Lower lobe of right lung (tissue), 2 donors: ENCODE measurements around the gene ROGDI. TPM values are rescaled to one million over a fixed set of nuclear protein-coding genes. Genes with fewer than 3 reads are reported as not detected.

Source experiments
- ATAC-seq, 2 donors: fragments of 200-7000 bp; cut with Tn5 transposase; one replicate each; pipeline ENCODE4 v1.9.1; 2020 to 2022; ENCODE audit warnings: mild to moderate bottlenecking in 2 of 2, moderate library complexity in 2 of 2
- DNase-seq: peaks from one replicate; pipeline ENCODE4 v3.0.0-alpha.2; 2020
- H3K27ac ChIP-seq: fragments of 200-600 bp; one replicate; pipeline ENCODE4 v1.8.0; 2022
- H3K27me3 ChIP-seq: fragments of 200-600 bp; one replicate; pipeline ENCODE4 v1.8.0; 2022; ENCODE audit warnings: low read depth
- H3K36me3 ChIP-seq: fragments of 200-600 bp; one replicate; pipeline ENCODE4 v1.8.0; 2022; ENCODE audit warnings: mild to moderate bottlenecking
- H3K4me1 ChIP-seq: fragments of 200-600 bp; one replicate; pipeline ENCODE4 v1.8.0; 2022
- H3K4me3 ChIP-seq: fragments of 200-600 bp; one replicate; pipeline ENCODE4 v1.8.0; 2022; ENCODE audit warnings: mild to moderate bottlenecking
- H3K9me3 ChIP-seq: fragments of 200-600 bp; one replicate; pipeline ENCODE4 v1.8.0; 2022
- intact Hi-C: fragments of 100-400 bp; cut with DNase I; formaldehyde crosslinking; loops from one replicate; pipeline ENCODE4 v1.11.0; 2022
- total RNA-seq: library from RNA; stranded (reverse); fragmentation: NEBNext Ultra II Directional; extraction: Animal tissue kit (Norgen Biotek cat#: 25700); gene quantifications from one replicate; pipeline ENCODE4 v1.2.1, GENCODE V29; 2021
- TF ChIP-seq, protein P1 (sequence below): fragments of 200-600 bp; IDR thresholded peaks from one replicate; pipeline ENCODE4 v1.8.0; 2022; ENCODE audit warnings: antibody characterized with exemption, mild to moderate bottlenecking
- donor health status: DM: no; HTN: yes; CAD: no; lungs with severe emphysema.

ROGDI gene
- total RNA-seq, 1 donor from 2014 or later: 24.9 TPM

- Histone ChIP-seq H3K4me3 (no peak overlapping the region), H3K9me3 (no peaks in the 10 kb centered on the region), H3K27ac (no peak overlapping the region), H3K36me3 (peaks cover 91% of the 10 kb centered on the region), H3K4me1 (no peaks in the 10 kb centered on the region), H3K27me3 (no peaks in the 10 kb centered on the region)
- TF ChIP-seq, protein P1, sequence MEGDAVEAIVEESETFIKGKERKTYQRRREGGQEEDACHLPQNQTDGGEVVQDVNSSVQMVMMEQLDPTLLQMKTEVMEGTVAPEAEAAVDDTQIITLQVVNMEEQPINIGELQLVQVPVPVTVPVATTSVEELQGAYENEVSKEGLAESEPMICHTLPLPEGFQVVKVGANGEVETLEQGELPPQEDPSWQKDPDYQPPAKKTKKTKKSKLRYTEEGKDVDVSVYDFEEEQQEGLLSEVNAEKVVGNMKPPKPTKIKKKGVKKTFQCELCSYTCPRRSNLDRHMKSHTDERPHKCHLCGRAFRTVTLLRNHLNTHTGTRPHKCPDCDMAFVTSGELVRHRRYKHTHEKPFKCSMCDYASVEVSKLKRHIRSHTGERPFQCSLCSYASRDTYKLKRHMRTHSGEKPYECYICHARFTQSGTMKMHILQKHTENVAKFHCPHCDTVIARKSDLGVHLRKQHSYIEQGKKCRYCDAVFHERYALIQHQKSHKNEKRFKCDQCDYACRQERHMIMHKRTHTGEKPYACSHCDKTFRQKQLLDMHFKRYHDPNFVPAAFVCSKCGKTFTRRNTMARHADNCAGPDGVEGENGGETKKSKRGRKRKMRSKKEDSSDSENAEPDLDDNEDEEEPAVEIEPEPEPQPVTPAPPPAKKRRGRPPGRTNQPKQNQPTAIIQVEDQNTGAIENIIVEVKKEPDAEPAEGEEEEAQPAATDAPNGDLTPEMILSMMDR: no peak
- intact Hi-C loops: no loop called here
- no peak for ATAC-seq
- DNase-seq: no peak
Measured at GRCh38 chr16:4832698-4833343, 30.4 kb upstream of the ROGDI start.

DNA sequence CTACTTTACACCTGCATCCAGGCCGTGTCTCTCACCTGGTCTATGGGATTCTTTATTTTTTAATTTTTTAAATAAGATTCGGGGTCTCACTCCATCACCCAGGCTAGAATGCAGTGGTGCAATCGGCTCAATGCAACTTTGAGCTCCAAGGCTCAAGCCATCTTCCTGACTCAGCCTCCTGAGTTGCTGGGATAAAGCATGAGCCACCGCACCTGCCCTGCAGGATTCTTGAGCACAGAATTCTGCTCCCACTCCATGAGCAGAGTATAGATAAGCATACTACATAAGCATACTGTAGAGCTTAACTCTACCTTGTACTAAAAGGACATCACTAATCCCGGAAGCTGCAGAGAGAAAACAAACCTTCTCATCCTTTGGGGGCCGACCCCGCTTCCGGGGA lies 29.2 kb upstream of the ROGDI start:
- no peak for ATAC-seq
- no peak overlapping the region for H3K27ac ChIP-seq
- intact Hi-C loops: no loop called here
- no peaks in the 10 kb centered on the region for H3K4me1 ChIP-seq
- TF ChIP-seq, protein P1: no peak
- DNase-seq: no peak
- H3K36me3 ChIP-seq: peaks cover 91% of the 10 kb centered on the region
- H3K4me3 ChIP-seq: no peak overlapping the region
- H3K27me3 ChIP-seq: no peaks in the 10 kb centered on the region
- H3K9me3 ChIP-seq: no peaks in the 10 kb centered on the region

- no peaks in the 10 kb centered on the region for H3K9me3 ChIP-seq
- ATAC-seq (no peak), DNase-seq (no peak)
- peaks cover 91% of the 10 kb centered on the region for H3K36me3 ChIP-seq
- intact Hi-C loops: no loop called here
- H3K27ac ChIP-seq: no peak overlapping the region
- no peaks in the 10 kb centered on the region for H3K27me3 ChIP-seq
- TF ChIP-seq, protein P1: no peak
- H3K4me1 ChIP-seq: no peaks in the 10 kb centered on the region
- no peak overlapping the region for H3K4me3 ChIP-seq
Measured at GRCh38 chr16:4830408-4830807, 28.0 kb upstream of the ROGDI start.

DNA sequence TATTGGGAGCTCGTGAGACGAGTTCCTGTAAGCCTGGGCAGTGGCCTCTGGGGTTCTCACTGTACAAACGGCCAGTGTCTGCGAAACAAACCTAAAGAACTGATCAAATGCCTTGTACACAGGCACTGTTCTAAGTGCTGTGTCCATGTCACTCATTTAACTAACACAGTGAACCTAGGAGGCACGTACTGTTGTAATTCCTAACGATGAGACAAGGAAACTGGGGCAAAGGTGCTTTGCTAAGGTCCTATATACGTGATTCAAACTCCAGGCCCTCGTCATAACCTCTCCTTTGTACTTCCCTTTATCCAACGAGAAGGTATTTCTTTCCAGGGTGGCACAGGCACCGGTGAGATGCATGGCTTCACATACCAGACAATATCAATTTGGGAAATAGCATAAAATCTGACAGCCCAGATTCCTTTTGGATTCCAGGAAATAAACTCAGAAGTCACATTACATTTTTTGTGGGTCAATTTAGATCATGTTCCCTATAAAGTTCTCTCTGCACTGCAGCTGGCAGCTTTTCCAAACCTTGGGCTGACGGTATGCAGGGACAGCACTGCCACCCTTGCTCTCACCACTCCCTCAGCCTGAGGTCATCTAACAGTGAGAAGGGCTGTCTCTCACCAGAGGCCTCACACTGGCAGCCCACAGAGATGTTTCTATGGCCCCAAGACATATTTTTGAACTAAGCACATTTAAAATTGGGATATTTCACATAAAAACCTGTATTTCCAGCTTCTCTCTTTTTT lies 26.3 kb upstream of the ROGDI start:
- DNase-seq (no peak), ATAC-seq (no peak)
- no peak overlapping the region for H3K4me3 ChIP-seq
- H3K4me1 ChIP-seq: no peaks in the 10 kb centered on the region
- intact Hi-C loops: no loop called here
- no peaks in the 10 kb centered on the region for H3K27me3 ChIP-seq
- TF ChIP-seq, protein P1: no peak
- H3K36me3 ChIP-seq: peaks cover 95% of the 10 kb centered on the region
- no peaks in the 10 kb centered on the region for H3K9me3 ChIP-seq
- H3K27ac ChIP-seq: no peak overlapping the region

- TF ChIP-seq, protein P1: no peak
- intact Hi-C loops: no loop called here
- no peak for ATAC-seq
- Histone ChIP-seq H3K27me3 (no peaks in the 10 kb centered on the region), H3K9me3 (no peaks in the 10 kb centered on the region), H3K36me3 (peaks cover 100% of the 10 kb centered on the region), H3K4me3 (no peak overlapping the region), H3K27ac (no peak overlapping the region), H3K4me1 (no peaks in the 10 kb centered on the region)
- no peak for DNase-seq
Measured at GRCh38 chr16:4826980-4827379, 24.5 kb upstream of the ROGDI start.
